ENCODE data around the gene EPB41L4B.

The EPB41L4B gene

DNA sequence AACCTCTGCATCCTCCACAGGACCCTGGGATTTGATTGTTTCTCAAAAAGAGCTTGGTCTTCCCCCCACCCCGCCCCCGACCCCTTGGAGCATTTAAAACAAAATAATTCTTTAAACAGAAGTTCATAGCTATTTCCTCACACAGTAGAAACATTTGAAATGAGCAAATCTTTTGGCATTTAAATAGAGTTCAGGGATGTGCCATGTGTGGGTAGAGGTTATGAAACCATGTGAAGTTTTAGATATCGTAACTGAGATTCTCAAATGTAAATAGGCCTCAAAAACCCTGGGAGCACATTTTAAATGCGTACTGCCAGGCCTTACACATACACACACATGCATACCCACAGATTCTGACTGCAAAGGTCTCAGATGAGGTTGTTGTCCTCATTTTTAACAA, 66.5 kb downstream of the EPB41L4B start:
- H3K4me1 ChIP-seq (ENCODE audit: control insufficient read depth, insufficient read depth, low read length), result no peaks in the 10 kb centered on the region
- H3K27me3 ChIP-seq (ENCODE audit: control insufficient read depth, insufficient read depth, low read length), result no peaks in the 10 kb centered on the region
- H3K4me3 ChIP-seq (ENCODE audit: low read length), result no peak overlapping the region
- H3K27ac ChIP-seq (ENCODE audit: low read depth, low read length), result no peak overlapping the region
- H3K36me3 ChIP-seq (ENCODE audit: control insufficient read depth, insufficient read depth, low read length), result no peaks in the 10 kb centered on the region
- no peak overlapping the region for H3K9ac ChIP-seq (ENCODE audit: low read length)

DNA sequence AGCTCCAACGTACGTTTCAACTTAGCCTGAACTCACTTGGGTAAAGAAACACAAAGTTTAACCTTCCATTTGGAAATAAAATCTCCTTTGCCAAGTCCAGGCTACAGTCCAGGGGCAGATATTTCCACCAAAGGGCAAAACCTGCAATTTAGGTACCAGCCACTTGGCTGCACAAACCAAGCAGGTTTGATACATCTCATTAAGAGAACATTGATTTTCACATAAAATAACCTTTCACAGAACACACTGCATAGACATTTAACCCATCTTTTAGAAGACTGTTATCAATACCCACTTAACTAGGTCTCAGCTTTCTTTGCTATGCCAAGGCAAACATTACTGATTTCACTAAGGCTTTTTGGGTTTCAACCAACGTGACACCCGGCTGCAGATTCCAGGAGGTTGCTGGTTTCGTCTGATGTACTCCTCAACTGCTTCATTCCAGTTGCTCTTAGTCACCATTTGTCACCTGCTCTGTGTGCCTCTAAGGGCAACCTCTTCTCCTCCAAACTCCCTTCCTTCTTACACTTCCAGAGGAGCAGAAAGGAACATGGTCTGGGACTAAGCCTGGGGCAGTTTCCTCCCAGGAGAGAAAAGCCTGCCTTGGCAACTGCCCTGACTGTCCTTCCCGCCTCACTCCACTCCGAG, 67.1 kb downstream of the EPB41L4B start:
- Histone ChIP-seq H3K36me3 (ENCODE audit: control insufficient read depth, insufficient read depth, low read length) (no peaks in the 10 kb centered on the region), H3K27me3 (ENCODE audit: control insufficient read depth, insufficient read depth, low read length) (no peaks in the 10 kb centered on the region), H3K27ac (ENCODE audit: low read depth, low read length) (no peak overlapping the region), H3K4me1 (ENCODE audit: control insufficient read depth, insufficient read depth, low read length) (no peaks in the 10 kb centered on the region), H3K4me3 (ENCODE audit: low read length) (no peak overlapping the region), H3K9ac (ENCODE audit: low read length) (no peak overlapping the region)

DNA sequence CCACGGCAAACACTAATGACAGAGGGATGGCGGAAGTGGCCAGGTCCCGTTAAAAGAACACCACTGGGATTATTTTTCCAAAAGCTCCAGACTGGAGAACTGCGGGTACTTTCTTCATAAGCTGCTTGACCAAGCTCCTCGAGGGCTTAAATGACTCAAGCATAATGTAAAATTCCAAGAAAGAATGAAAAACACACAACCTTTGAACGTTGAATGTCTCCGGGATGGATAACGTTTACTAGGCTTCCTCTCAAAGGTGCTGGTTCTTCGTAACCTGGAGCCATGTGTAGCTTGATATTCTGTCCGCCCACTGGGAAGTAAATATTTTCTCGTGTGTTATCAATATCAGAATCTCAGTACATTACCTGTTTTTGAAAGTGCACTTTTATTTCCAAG, 67.6 kb downstream of the EPB41L4B start:
- no peak overlapping the region for H3K9ac ChIP-seq (ENCODE audit: low read length)
- H3K27ac ChIP-seq (ENCODE audit: low read depth, low read length), result no peak overlapping the region
- no peak overlapping the region for H3K4me3 ChIP-seq (ENCODE audit: low read length)
- H3K4me1 ChIP-seq (ENCODE audit: control insufficient read depth, insufficient read depth, low read length), result no peaks in the 10 kb centered on the region
- H3K36me3 ChIP-seq (ENCODE audit: control insufficient read depth, insufficient read depth, low read length), result no peaks in the 10 kb centered on the region
- no peaks in the 10 kb centered on the region for H3K27me3 ChIP-seq (ENCODE audit: control insufficient read depth, insufficient read depth, low read length)

DNA sequence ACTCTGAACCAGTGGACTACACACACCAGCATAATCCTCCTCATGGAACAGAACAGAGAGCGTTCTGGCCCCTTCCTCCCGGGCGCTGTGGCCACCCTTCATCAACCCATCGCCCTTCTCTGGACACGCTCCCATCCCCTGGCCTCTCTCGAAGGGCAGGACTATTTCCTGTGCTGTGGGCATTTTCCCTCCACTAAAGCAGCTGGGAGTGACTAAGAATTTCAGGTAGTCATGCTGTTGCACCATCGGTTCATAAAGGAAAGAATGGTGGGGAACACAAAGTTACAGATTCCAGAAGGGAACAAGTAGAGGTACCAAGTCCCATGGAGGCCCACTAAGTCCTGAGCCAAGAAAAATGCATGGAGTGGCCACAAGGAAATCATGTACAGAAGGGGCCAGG, 68.6 kb downstream of the EPB41L4B start:
- Histone ChIP-seq H3K4me1 (ENCODE audit: control insufficient read depth, insufficient read depth, low read length) (no peaks in the 10 kb centered on the region), H3K9ac (ENCODE audit: low read length) (no peak overlapping the region)

DNA sequence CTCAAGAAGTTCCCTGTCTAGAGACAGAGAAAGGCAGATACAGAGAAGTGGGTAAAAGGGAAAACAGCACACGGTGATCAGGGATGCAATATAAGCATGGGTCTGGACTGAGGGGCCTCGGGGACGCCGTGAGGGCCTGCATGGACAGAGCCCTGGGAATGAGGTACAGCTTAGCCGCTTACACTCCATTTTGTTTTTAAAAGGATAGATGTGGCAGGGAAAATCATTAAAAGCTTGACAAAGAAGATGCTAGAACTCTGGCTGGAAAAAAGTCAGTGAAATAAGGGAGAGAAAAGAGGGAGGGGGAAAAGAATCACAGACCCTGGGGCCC, 69.1 kb downstream of the EPB41L4B start:
- H3K4me1 ChIP-seq (ENCODE audit: control insufficient read depth, insufficient read depth, low read length), result no peaks in the 10 kb centered on the region
- H3K27me3 ChIP-seq (ENCODE audit: control insufficient read depth, insufficient read depth, low read length), result no peaks in the 10 kb centered on the region
- no peak overlapping the region for H3K4me3 ChIP-seq (ENCODE audit: low read length)
- H3K9ac ChIP-seq (ENCODE audit: low read length), result no peak overlapping the region
- H3K27ac ChIP-seq (ENCODE audit: low read depth, low read length), result no peak overlapping the region
- no peaks in the 10 kb centered on the region for H3K36me3 ChIP-seq (ENCODE audit: control insufficient read depth, insufficient read depth, low read length)

More for the DNA sequence above, 68.6 kb downstream of the EPB41L4B start:
- no peak overlapping the region for H3K27ac ChIP-seq (ENCODE audit: low read depth, low read length)
- H3K27me3 ChIP-seq (ENCODE audit: control insufficient read depth, insufficient read depth, low read length), result no peaks in the 10 kb centered on the region
- H3K4me3 ChIP-seq (ENCODE audit: low read length), result no peak overlapping the region
- no peaks in the 10 kb centered on the region for H3K36me3 ChIP-seq (ENCODE audit: control insufficient read depth, insufficient read depth, low read length)

DNA sequence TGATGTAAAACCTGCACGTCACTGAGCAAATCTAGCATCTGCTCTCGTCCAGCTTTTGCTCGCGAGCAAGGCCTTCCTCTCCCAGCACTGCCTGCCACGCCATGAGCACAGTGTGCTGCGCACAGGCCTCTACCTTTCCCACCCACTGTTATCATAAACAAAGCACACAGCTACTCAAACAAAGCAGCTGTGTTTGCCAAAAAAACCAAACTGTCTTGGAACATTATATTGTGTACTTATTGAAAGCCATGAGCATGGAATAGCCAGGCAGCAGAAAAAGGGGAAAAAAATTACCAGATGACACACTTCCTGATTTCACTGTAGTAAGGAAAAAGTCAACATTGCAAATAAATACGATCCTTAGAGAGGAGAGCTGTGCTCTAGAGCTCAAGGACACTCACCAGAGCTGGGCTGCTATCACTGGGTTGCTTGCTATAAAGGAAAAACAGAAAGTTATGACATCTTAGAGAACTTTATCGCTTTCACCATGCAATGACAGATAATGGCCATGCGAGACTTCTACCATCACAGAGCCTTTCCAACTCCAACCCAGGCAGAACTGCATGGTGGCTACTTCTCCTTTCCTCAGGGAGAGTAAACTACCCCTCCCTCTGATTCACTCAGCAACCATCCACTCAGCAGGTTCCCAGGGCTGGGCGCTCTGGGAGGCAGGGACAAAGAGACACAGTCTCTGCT, 69.6 kb downstream of the EPB41L4B start:
- no peak overlapping the region for H3K9ac ChIP-seq (ENCODE audit: low read length)
- no peaks in the 10 kb centered on the region for H3K4me1 ChIP-seq (ENCODE audit: control insufficient read depth, insufficient read depth, low read length)
- no peaks in the 10 kb centered on the region for H3K36me3 ChIP-seq (ENCODE audit: control insufficient read depth, insufficient read depth, low read length)
- H3K4me3 ChIP-seq (ENCODE audit: low read length), result no peak overlapping the region
- H3K27me3 ChIP-seq (ENCODE audit: control insufficient read depth, insufficient read depth, low read length), result no peaks in the 10 kb centered on the region
- no peak overlapping the region for H3K27ac ChIP-seq (ENCODE audit: low read depth, low read length)

DNA sequence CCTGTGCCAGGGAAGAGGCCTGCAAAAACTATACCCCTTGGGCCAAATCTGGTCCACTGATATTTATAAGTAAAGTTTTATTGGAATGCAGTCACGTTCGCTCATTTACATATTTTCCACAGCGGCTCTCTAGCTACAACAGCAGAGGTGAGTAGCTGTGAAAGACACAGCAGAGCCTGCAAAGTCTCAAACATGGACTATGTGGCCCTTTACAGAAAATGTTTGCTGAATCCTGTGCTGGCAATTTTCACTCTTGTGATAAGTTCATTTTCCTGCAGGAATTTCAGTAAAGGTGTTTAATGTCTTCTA, 70.1 kb downstream of the EPB41L4B start:
- H3K36me3 ChIP-seq (ENCODE audit: control insufficient read depth, insufficient read depth, low read length), result no peaks in the 10 kb centered on the region
- H3K9ac ChIP-seq (ENCODE audit: low read length), result no peak overlapping the region

DNA sequence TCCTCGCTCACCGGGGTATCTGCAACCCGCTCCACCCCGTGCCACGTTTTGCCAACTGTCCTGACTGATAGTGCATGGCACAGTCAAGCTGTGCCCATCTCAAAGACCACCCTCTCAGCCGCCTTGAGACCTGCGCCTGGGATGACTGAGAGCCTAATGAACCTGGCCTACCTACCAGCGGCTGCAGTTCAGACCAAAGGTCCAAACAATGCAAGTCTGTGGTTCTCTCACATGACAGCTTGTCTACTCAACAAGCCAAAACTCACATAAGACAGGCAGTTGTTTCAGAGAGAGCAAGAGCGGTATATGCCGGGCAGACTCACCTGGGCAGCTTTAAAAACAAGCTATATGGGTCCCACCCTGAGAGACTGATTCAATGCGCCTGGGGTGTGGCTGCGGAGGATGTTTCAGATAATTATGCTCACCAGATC, 70.5 kb downstream of the EPB41L4B start:
- no peak overlapping the region for H3K9ac ChIP-seq (ENCODE audit: low read length)
- H3K36me3 ChIP-seq (ENCODE audit: control insufficient read depth, insufficient read depth, low read length), result no peaks in the 10 kb centered on the region
- H3K4me1 ChIP-seq (ENCODE audit: control insufficient read depth, insufficient read depth, low read length), result no peaks in the 10 kb centered on the region
- no peak overlapping the region for H3K4me3 ChIP-seq (ENCODE audit: low read length)
- H3K27me3 ChIP-seq (ENCODE audit: control insufficient read depth, insufficient read depth, low read length), result no peaks in the 10 kb centered on the region
- no peak overlapping the region for H3K27ac ChIP-seq (ENCODE audit: low read depth, low read length)

More for the DNA sequence above, 70.1 kb downstream of the EPB41L4B start:
- no peaks in the 10 kb centered on the region for H3K27me3 ChIP-seq (ENCODE audit: control insufficient read depth, insufficient read depth, low read length)
- no peaks in the 10 kb centered on the region for H3K4me1 ChIP-seq (ENCODE audit: control insufficient read depth, insufficient read depth, low read length)
- H3K27ac ChIP-seq (ENCODE audit: low read depth, low read length), result no peak overlapping the region
- H3K4me3 ChIP-seq (ENCODE audit: low read length), result no peak overlapping the region

DNA sequence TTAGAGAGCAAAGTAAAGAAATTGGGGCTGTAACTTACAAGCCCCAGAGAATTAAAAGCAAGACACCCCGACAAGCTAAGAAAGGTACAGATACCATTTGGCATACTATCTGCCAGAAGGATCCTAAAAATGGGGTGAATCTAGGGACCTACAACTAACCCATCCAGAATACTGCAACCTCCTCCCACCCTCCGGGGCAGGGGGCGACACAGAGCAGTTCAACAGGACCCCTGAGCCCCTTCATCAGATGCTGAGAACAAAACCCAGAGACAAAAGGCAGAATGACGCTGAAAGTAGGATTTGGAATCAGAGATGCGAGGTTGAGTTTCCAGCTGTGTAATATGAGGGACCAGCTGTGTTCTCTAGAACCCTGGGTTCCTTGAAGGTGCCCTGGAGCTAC, 71.2 kb downstream of the EPB41L4B start:
- Histone ChIP-seq H3K4me3 (ENCODE audit: low read length) (no peak overlapping the region), H3K27me3 (ENCODE audit: control insufficient read depth, insufficient read depth, low read length) (no peaks in the 10 kb centered on the region), H3K9ac (ENCODE audit: low read length) (no peak overlapping the region), H3K27ac (ENCODE audit: low read depth, low read length) (no peak overlapping the region), H3K36me3 (ENCODE audit: control insufficient read depth, insufficient read depth, low read length) (no peaks in the 10 kb centered on the region), H3K4me1 (ENCODE audit: control insufficient read depth, insufficient read depth, low read length) (no peaks in the 10 kb centered on the region)

DNA sequence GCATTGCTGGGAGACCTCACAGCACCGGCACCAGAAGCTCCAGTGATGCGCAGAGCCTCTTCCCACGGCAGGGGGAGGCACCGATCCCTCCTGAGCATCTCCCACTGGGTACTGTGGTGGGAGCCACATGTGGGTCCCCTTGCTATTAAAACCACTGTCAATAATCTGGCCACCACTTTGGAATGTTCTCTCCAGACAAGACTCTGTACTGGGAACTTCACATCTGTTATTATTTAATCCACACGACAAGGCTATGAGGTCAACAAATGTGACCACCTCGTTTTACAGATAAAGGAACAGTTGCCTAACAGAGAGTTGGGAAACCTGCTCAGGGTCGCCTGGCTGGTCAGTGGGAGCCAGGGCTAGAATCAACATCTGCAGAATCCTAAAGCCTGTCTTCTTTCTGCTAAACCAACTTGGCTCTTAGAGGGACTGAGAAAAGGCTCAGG, 72.7 kb downstream of the EPB41L4B start:
- Histone ChIP-seq H3K27me3 (ENCODE audit: control insufficient read depth, insufficient read depth, low read length) (no peaks in the 10 kb centered on the region), H3K36me3 (ENCODE audit: control insufficient read depth, insufficient read depth, low read length) (no peaks in the 10 kb centered on the region), H3K4me3 (ENCODE audit: low read length) (no peak overlapping the region), H3K9ac (ENCODE audit: low read length) (no peak overlapping the region), H3K4me1 (ENCODE audit: control insufficient read depth, insufficient read depth, low read length) (no peaks in the 10 kb centered on the region), H3K27ac (ENCODE audit: low read depth, low read length) (no peak overlapping the region)

DNA sequence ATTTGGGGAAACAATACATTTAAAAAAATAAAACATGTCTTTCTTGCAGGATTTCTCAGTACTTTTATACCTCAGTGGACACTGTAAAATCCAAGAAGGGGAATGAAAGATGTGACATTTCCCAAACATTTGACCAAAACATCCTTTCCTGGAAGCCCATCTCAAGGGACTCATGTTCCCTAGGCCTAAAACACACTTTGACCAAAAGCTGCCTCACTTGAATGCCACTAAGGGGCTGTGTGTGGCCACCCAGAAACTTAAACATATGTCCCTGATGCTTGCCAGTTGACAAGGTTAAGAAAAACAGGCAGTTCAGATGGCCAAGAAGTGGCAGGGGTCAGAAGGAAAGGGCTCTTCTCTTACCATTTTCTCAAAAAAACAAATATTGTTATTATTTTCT, 73.6 kb downstream of the EPB41L4B start:
- Histone ChIP-seq H3K4me3 (ENCODE audit: low read length) (no peak overlapping the region), H3K9ac (ENCODE audit: low read length) (no peak overlapping the region), H3K4me1 (ENCODE audit: control insufficient read depth, insufficient read depth, low read length) (no peaks in the 10 kb centered on the region), H3K27ac (ENCODE audit: low read depth, low read length) (no peak overlapping the region), H3K36me3 (ENCODE audit: control insufficient read depth, insufficient read depth, low read length) (no peaks in the 10 kb centered on the region), H3K27me3 (ENCODE audit: control insufficient read depth, insufficient read depth, low read length) (no peaks in the 10 kb centered on the region)

DNA sequence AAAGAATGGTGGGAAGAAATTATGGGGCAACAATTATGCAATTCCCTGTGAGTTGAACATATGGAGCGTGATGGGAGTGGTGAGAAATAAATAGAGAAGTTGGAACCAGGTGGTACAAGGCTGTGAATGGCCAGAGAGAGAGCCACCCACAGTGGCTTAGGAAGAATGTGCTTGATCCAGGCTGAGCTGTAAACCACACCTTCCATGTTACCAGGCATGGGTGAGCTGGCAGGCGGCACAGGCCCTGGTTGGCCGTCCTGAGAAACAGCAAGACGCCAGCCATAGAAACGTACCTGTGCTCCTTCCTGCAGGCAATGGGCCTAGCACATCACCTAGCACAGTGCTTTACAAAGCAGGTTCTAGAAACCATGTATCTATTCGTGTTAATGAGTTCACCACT, 74.3 kb downstream of the EPB41L4B start:
- no peak overlapping the region for H3K4me3 ChIP-seq (ENCODE audit: low read length)
- H3K36me3 ChIP-seq (ENCODE audit: control insufficient read depth, insufficient read depth, low read length), result no peaks in the 10 kb centered on the region
- H3K4me1 ChIP-seq (ENCODE audit: control insufficient read depth, insufficient read depth, low read length), result no peaks in the 10 kb centered on the region
- no peak overlapping the region for H3K27ac ChIP-seq (ENCODE audit: low read depth, low read length)
- no peak overlapping the region for H3K9ac ChIP-seq (ENCODE audit: low read length)
- no peaks in the 10 kb centered on the region for H3K27me3 ChIP-seq (ENCODE audit: control insufficient read depth, insufficient read depth, low read length)

DNA sequence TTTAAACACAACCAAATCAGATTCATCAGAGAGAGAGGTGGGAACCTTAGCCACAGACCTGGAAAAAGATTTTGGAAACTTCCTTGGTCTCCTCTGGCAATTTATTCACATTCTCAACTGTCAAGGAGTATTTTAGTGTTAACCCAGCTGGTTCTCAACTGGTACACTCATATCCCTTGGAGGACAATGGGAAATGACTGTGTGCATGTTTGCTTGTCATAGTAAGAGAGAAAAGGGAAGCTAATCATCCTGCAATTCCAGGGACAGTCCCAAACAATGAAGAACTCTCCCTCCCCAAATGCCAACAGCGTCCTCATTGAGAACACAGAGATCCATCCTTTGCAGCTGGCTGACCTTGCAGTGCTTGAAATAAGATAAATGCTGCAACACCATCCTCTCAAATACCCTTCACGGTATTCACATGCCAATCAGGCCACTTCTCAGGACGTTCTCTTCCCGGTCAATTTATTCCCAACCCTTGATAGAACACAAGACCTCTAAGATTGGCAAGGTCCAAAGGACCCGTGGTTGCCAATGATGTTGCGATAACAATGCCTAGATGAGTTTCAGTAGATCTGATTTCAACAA, 75.5 kb downstream of the EPB41L4B start:
- Histone ChIP-seq H3K36me3 (ENCODE audit: control insufficient read depth, insufficient read depth, low read length) (no peaks in the 10 kb centered on the region), H3K27me3 (ENCODE audit: control insufficient read depth, insufficient read depth, low read length) (no peaks in the 10 kb centered on the region), H3K9ac (ENCODE audit: low read length) (no peak overlapping the region), H3K4me3 (ENCODE audit: low read length) (no peak overlapping the region), H3K4me1 (ENCODE audit: control insufficient read depth, insufficient read depth, low read length) (no peaks in the 10 kb centered on the region), H3K27ac (ENCODE audit: low read depth, low read length) (no peak overlapping the region)

Measured in rectal smooth muscle tissue (tissue), 1 donor.